Measurements from ENCODE around the gene ARL8B.

The ARL8B gene

DNA sequence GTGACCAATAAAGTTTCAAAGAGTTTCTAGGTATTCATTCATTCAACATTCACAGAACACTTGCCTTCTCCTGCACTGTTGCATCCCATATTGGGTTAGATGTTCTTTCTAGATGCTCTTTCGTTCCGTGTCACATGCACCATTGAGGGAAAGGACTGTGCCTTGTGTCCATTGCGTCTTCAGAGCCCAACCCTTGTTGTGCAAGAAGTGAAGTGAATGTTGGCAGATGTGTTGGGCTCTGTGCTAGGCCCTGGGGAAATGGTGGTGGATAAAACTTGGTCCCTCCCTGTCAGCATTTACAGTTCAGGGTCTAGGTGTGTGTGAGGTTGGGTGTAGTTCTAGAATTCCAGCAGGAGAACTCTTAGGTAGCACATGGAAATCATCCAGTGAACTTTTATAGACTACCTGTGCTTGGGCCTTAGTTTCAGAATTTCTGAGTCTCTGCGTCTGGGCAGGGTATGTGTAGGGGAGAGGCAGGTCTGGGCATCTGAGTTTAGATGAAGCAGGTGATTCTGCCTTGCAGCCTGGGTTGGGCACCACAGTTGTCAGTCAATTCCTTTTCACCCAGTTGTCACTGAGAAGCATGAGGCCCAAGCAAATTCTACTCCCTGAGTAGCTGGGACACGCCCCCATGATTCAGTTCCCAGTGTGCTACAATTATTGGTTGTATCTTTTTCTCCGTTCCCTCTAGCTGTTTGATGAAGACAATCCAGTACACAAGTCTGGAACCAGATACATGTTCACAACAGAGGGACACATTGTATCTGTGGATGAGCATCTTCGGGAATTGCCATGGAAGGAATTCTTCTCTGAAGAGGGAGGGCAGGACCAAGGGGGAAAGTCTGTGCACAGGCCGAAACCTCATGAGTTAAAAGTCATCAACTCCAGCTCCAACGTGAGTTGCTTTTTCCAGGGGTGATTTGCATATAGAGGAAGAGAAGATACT, 90.8 kb downstream of the ARL8B start:
- no peak for DNase-seq (ENCODE audit: low spot score)

DNA sequence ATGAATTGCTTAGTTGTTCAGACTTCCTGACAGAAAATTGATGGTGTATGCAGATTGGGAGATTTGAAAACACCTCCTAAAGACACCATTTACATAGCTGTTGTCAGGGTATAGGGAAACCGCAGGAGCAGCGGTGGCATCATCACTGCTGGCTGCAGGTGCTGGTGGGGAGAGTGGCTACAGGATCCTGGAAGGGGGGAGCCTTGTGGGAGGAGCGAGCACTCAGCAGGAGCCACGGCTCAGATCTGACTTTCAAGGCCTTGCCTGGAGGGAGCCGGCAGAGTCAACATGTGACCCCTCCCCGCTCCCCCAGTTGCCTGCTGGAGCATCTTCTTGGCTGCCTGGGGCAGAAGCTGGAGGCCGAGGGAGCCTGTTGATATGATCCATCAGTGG, 91.5 kb downstream of the ARL8B start:
- no peak for DNase-seq (ENCODE audit: low spot score)

DNA sequence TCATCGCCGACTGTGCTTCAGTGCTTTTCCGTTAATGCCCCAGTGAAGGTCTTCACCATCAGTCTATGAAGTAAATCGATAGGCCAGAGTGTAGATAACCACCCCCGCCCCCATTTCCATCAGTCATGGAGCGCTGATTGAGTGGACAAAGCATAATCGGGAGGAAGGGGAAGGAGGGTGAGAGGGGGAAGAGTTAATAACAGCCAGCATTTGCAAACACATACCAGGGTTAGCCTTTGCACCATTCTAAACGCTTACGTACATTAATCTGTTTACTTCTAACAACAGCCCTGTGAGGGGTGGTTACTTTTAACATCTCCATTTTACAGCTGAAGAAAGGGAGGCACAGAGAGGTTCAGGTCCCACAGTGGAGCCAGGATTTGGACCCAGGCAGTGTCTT, 92.3 kb downstream of the ARL8B start:
- no peak for DNase-seq (ENCODE audit: low spot score)

DNA sequence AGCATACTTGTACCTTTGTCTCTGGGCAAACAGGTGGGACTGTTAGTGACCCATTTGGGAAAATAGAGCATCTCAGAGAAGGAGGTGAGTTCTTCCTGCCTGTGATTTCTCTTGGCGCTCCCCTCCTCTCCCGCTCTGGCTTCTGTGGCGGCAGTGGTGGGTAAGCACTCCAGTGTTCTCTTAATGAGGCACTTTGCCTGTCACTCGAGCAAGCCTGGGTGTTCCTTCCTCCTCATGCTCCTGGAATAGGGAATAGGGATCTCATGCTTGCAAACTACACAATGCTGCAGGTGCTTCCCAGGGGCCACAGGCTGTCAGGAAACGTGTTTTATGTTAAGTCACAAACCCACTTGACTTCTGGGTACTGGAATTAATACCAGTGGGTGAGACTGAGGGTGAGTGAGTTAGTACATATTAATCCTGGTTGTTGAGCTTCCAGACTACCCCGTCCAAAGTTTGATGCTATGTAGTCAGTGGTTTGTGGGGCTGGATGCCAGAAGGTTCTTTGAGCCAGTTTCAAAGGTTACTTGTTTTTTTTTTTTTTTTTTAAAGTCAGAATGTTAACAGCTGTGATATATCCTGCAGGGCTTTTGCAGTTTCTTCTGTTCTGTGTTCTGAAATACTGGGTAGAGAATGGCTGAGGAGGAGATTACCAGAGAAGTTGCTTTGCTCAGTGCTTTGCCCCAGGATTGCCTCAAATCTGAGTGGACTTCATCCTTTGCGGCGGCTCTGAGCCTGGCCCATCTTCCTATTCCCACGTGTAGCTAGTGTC, 95.9 kb downstream of the ARL8B start:
- no peak for DNase-seq (ENCODE audit: low spot score)

DNA sequence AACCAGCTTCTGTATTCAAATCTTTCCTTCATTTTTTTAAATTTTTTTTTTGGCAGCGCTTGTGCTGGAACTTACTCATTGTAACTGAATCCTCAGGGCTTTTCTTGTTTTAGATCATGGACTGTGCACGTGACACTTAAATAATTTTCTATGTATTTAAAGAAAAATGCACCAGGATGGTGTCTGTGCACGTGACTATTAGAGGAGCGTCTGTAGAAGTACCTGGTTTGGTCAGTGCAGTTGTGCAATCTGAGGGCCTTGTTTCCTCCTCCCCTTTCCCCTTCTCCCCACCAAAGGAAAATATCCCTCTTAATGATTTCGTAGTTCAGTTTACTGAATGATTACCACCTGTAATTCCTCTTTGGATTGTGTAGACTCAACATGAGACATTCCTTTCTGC, 96.7 kb downstream of the ARL8B start:
- DNase-seq (ENCODE audit: low spot score): no peak

DNA sequence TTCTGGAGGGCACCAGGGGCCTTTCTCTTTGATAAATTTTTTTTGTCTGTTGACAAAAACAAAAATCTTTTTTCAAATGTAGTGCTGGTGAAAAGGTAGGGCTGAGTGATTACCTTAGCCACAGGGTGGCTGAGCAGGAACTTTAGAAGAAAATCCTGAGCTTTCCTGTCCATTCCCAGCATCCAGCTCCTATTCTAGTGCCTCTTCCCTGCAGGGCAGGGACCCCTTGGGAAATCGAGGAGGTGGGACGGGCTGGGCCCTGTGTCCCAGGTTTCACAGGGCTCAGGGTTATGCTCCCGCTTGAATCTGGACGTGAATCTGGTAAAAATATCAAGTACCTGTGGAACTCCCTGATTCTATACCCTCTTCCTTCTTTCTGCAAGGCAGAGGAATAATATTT, 97.1 kb downstream of the ARL8B start:
- DNase-seq (ENCODE audit: low spot score): no peak

DNA sequence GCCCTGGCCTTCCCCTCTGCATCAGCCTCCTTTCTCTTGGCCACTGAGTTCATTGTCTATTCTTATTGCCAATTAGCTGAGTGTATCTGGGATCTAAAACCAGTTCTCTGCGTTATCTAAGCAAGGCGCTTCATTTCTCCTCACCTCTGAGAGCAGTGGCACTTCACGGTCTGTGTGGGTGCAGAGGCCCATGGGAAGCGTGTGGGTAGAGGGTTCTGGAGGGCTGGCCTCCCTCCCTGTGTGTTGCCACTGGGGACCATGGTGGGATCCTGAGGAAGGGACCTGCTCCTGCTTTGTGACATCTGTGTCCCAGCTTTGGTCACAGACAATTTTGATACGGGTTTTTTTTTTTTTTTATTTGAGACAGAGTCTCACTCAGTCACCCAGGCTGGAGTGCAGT, 98.1 kb downstream of the ARL8B start:
- no peak for DNase-seq (ENCODE audit: low spot score)

DNA sequence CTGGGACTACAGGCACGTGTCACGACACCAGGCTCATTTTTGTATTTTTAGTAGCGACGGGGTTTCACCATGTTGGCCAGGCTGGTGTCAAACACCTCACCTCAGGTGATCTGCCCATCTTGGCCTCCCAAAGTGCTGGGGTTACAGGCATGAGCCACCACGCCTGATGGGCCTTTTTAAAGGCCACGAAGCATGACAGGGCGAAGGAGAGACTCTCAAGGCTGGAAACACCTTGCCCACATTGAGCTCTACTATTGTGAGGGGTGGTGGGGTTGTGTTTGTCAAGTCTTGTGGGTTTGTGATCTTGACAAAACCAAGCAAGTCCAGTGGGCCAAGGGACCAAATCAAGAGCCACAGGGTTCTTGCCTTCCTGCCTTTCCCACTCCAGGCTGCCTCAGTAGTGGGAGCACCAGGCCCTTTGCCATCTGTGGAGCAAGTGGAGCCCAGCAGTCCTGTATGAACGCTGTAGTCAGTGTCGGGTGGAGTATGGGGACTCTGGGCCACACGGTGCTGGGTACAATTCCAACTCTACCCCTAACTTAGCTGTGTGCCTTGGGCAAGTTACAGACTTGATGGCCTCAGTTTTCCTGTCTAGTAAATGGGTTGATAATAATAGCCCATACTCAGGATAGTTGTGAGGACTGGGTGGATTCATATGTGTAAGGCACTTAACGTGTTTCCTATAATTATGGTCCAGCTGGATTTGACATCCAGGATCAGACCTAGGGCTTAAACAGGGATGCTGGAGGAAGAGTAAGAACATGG, 98.8 kb downstream of the ARL8B start:
- DNase-seq (ENCODE audit: low spot score): no peak

DNA sequence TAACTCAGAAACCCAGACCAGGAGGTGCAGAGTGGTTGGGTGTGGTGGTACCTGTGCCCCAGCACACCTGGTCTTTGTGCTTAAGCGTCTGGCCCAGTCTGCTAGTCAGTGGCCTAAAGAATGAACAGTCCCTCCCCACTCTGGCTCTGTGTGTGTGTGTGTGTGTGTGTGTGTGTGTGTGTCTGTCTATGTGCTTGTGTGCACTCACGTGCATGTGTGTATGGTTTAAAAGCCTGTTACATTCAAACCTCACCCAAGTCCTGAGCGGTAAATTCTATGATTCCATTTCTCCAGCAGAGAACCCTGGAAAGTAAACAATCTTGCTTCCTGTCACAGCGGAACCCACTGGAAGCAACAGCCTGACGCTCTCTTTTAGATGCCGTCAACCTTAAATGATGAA, 99.6 kb downstream of the ARL8B start:
- DNase-seq (ENCODE audit: low spot score): no peak

DNA sequence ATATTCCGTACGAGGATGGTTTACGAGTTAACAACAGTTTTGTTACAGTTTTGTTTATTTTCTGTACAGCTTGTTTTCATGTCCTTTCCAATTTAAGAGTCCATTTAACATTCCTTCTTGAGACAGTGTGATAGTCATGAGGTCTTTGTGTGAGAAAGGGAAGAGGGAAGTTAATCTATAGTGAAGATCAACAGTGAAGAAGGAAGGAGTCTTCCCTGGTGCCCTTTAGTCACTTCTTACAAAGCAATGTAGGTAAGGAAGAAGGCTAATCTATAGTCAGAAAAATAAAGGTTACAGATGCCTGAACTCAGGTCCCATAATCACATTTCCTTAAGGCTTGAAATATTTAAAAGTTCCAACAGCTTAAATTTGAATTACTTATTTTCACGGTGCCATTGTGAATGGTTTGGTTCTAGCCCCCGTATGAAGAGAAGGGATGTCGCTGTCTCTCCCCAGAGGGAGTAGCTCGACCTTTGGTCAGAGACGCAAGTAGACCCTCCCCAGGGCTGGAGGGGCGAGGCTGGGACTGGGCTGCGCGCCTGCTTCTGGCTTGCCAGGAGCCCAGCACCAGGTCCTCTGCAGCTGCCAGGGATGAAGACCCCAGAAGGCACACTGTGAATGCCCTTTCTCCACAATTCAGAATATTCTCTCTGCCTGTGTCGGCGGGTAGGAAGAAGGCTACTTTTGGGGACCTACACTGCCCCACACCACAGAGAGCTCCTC, 100.4 kb downstream of the ARL8B start:
- DNase-seq (ENCODE audit: low spot score): no peak

DNA sequence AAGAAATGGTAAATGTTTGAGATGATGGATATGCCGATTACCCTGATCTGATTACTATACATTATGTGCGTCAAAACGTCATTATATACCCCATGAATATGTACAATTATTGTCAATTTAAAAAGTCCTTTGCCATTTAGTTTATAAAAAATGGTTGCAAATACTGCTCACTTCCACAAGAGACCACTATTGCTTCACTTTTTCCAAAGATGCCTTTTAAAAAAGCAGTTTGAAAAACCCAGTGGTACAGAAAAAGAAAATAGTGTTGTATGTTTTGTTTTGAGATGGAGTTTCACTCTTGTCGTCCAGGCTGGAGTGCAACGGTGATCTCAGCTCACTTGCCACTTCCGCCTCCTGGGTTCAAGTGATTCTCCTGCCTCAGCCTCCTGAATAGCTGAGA, 104.7 kb downstream of the ARL8B start:
- DNase-seq (ENCODE audit: low spot score): peak; percentile 32

DNA sequence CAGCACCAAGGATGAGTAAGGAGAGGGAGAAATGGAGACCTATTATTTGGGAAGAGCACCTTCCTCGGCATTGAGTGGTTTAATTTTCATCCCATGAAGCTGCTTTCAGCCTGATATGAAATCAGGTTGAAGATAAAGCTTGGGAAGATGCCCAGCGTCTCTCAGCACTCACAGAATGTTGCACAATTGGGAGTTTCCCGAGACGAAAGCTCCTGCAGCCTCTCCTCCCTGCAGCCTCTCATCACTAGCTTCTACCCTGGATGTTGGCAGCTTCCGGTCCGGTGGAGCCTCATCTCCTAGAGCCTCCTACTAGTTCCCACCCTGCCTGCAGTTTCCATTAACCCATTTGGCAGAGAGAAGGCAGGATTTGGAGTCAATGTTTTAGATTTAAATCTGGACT, 105.7 kb downstream of the ARL8B start:
- peak; percentile 26 for DNase-seq (ENCODE audit: low spot score)

DNA sequence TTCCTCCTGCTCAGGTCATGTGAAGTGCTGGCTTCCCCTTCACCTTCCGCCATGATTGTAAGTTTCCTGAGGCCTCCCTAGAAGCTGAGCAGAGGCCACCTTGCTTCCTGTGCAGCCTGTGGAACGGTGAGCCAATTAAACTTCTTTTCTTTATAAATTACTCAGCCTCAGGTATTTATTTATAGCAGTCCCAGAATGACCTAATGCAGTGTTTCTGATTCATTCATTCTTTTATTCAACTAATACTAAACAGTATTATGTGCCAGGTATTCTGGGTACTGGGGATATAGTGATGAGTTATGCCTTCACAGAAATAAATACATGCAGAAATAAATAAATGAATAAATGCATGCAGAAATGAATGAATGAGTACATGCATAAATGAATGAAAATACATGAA, 107.3 kb downstream of the ARL8B start:
- no peak for DNase-seq (ENCODE audit: low spot score)

Measured in HuH-7 (cell line).